HUES64 (cell line): Measurements from ENCODE around the gene CDH12.
"Not testable (repeated sequence)": the region's sequence is repeated elsewhere in the genome, so short reads cannot be mapped to it uniquely, and the experiment has no call there.

Experiments
- H3K27ac ChIP-seq: 2 replicates; pipeline ENCODE4 v1.7.0; 2013; ENCODE audit warnings: low read depth, low read length, inconsistent platforms
- H3K27me3 ChIP-seq: 2 replicates; pipeline ENCODE4 v1.6.1; 2013; ENCODE audit warnings: mild to moderate bottlenecking, low read length; ENCODE audit not compliant: insufficient read depth
- H3K36me3 ChIP-seq: 2 replicates; pipeline ENCODE4 v1.6.1; 2013; ENCODE audit warnings: mild to moderate bottlenecking, low read length; ENCODE audit not compliant: insufficient read depth
- H3K4me1 ChIP-seq: 2 replicates; pipeline ENCODE4 v1.6.1; 2013; ENCODE audit warnings: mild to moderate bottlenecking, low read length, moderate library complexity; ENCODE audit not compliant: insufficient read depth
- H3K4me3 ChIP-seq: 2 replicates; pipeline ENCODE4 v1.5.1; 2013; ENCODE audit warnings: mild to moderate bottlenecking, low read length, moderate library complexity
- H3K9ac ChIP-seq: 2 replicates; pipeline ENCODE4 v1.6.1; 2013; ENCODE audit warnings: mild to moderate bottlenecking, low read depth, low read length
- H3K9me3 ChIP-seq: 2 replicates; pipeline ENCODE4 v1.6.1; 2013; ENCODE audit warnings: low read depth, low read length; ENCODE audit not compliant: insufficient read depth
- WGBS: fragments of 150-250, 120-280 bp; methylation state at CpG from one replicate; pipeline ENCODE4 v1.1.7; 2013; ENCODE audit warnings: missing lambda C conversion rate; 5-methylcytosine and 5-hydroxymethylcytosine counted together

The CDH12 gene

DNA sequence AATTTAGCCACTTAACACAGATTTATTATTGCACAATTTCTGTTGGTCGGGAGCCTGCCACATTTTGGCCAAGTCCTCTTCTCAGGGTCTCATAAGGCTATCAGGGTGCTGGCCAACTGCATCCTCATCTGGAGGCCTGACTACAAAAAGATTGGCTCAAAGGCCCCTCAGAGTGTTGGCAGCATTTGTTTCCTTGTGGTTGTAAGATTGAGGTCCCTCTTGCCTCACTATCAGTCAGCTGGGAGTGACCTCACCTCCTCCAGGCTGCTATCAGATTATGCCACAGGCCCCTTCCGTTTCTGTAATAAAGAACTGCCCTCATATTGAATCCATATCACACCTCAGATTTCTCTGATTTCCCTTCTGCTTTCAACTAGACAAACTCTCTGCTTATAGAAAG is 698.4 kb downstream of the CDH12 start:
- H3K4me1 ChIP-seq = not testable (repeated sequence)
- WGBS = 93% methylated on average over 2 of the region's 2 CpGs

DNA sequence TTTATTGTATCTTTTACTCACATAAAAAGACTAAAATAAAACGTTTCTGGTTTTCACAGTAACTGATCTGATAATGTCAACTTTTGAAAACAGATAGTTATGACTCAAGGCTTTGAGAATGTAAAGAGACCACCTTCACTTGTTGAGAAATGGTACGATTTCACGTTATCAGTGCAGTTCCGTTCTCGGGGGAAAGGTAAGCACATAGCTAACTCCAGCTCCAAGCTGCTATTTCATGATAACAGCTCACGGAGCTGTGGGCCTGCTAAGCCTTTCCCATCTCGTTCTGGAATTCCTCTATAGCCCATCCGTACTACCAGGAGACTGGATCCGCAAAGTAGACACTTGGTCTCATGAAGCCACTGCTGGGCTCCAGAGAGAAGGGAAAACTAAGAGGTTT is 701.3 kb downstream of the CDH12 start:
- not testable (repeated sequence) for H3K4me1 ChIP-seq, H3K4me3 ChIP-seq, H3K27me3 ChIP-seq, H3K9me3 ChIP-seq, H3K9ac ChIP-seq, H3K27ac ChIP-seq, H3K36me3 ChIP-seq
- 90% methylated on average over 8 of the region's 9 CpGs for WGBS

More for the DNA sequence above, 698.4 kb downstream of the CDH12 start:
- not testable (repeated sequence) for H3K9me3 ChIP-seq, H3K27me3 ChIP-seq, H3K4me3 ChIP-seq, H3K27ac ChIP-seq, H3K9ac ChIP-seq, H3K36me3 ChIP-seq

DNA sequence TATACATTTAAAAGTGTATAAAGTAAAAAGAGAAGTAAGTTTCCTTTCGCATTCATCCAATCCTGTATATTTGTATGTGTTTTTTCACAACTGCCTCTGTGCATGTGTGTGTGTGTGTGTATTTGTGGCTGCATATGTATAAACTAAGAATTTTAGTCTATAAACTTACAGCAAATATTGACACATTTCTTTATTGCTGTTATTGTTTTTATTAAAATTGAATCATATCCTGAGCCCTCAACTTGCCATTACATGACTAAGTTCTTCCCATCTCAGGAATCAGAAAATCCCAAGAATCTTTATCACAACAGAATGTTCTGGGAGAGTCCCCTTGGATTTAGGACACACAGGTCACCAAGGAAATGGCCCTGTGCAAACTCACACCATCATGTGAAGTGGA is 712.7 kb downstream of the CDH12 start:
- H3K27me3 ChIP-seq, H3K4me3 ChIP-seq, H3K27ac ChIP-seq, H3K9ac ChIP-seq, H3K4me1 ChIP-seq, H3K9me3 ChIP-seq, H3K36me3 ChIP-seq: not testable (repeated sequence)
- no CpG with 5 or more reads among the region's 1 CpG for WGBS

DNA sequence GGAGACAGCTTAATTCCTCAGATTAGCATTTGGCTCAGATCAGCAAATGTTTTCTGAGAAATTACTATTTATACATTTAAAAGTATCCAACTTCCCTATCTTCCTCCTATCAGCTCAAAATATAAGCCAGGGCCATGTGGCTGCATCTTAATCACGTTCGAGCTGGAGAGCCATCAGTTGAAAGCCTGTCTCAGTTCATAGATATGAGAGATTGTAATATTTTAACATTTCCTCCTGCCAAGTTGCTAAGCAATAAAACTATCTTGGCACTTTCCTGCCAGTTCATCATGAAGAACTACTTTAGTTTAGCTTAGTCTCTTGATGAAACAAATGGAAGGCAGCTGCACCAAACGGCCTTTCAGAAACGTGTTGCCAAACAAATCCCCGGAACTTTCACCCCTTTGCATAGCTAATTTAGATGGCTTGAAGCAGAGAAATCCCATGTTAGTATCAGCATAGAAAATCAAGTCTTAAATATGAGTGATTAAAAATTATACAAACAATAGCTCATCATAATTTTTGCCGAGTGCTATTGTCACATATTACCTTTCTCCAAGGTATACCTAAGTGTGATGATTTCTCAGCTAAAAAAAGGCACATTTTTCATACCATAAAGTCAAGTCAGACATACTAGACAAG is 713.4 kb downstream of the CDH12 start:
- H3K36me3 ChIP-seq, H3K4me3 ChIP-seq, H3K27ac ChIP-seq, H3K4me1 ChIP-seq, H3K27me3 ChIP-seq, H3K9me3 ChIP-seq, H3K9ac ChIP-seq: not testable (repeated sequence)
- 93% methylated on average over 3 of the region's 6 CpGs for WGBS

DNA sequence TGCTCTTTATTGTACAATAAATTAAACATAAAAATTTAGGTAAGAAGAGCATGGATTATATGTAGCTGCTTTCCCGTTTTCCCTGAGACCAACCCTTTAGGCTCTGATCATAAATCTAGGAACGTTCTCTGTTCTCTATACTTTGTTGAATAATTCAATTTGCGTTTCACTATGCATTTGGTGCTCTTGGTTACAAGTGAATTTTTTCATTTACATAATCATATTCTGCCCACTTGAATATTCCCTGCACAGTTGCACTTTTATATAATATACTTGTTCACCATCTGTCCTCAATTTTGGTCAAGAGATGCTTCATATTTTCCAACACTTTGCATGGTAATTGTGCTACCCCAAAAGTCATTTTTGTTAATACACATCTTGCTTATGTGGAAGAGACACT is 741.8 kb downstream of the CDH12 start:
- Histone ChIP-seq H3K27ac (no peak overlapping the region), H3K4me1 (peaks cover 8% of the 10 kb centered on the region; the same call in 1 of the 2 replicates), H3K27me3 (no peaks in the 10 kb centered on the region), H3K9ac (no peak overlapping the region), H3K9me3 (no peaks in the 10 kb centered on the region), H3K4me3 (no peak overlapping the region), H3K36me3 (no peaks in the 10 kb centered on the region)
- WGBS = 97% methylated on average over 3 of the region's 3 CpGs

DNA sequence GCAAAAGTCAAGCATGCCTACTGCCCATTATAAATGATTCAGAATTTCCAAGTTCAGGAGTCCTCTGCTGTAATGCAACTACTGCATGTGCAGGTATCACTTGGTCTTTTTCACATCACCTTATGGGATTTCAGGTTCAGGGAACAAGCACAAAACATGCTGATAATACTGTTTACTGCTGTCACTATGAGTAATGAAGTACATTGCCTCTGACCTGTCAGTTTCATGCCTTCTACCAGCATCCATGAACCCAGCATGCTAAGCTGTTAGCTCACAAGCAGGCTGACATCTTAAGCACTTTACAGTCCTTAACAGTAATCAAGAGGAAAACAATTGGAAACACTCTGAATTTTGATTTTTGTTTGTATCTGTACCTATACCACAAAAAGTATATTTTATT is 743.8 kb downstream of the CDH12 start:
- no peaks in the 10 kb centered on the region for H3K9me3 ChIP-seq
- H3K27me3 ChIP-seq = no peaks in the 10 kb centered on the region
- no peak overlapping the region for H3K9ac ChIP-seq
- no peak overlapping the region for H3K27ac ChIP-seq
- peaks cover 8% of the 10 kb centered on the region; the same call in 1 of the 2 replicates for H3K4me1 ChIP-seq
- no peak overlapping the region for H3K4me3 ChIP-seq
- H3K36me3 ChIP-seq = no peaks in the 10 kb centered on the region

DNA sequence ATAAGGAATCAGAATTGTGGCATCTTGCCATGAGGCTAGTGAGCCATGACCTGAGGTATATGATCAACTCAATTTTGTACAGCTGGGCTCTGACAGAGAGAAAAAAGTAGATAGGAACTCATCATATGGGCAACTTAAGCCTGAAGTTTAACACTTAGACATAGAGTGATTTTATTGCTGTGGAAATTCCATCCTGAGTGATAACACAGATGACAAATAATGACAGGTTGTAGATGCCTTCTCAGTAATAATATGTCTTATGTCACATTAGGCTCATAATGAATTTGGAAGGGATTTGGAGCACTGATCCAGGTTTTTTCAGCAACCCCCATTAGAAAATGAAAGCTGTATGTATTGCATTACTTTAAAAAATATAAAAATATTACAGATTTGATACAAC is 744.6 kb downstream of the CDH12 start:
- Histone ChIP-seq H3K4me1 (peaks cover 8% of the 10 kb centered on the region; the same call in 1 of the 2 replicates), H3K9ac (no peak overlapping the region), H3K27me3 (no peaks in the 10 kb centered on the region), H3K36me3 (no peaks in the 10 kb centered on the region), H3K9me3 (no peaks in the 10 kb centered on the region), H3K4me3 (no peak overlapping the region), H3K27ac (no peak overlapping the region)

DNA sequence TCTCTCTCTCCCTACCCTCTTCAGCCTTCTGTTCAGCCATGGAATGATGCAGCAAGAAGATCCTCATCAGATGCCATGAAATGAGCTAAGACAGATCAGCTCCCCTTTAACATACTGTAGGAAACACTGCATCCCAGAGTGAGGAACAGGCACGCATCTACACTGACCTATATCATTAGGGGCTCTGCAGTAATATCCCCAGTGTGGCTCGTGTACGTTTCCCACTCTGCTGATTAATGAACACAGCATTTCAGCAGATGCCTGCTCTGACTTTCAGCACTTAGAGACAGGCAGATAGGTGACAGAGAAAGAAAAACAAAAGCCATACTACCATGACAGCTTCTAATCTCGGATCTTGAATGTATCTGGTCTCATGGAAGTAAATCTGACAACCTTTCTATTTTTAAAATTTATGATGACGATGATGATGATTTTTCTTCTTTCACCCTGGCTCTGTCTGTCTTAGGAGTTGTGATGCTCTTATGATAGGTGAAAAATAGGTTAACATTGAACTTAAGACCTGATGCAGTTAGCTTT is 750.3 kb downstream of the CDH12 start:
- H3K4me3 ChIP-seq = no peak overlapping the region
- 97% methylated on average over 4 of the region's 5 CpGs for WGBS
- no peaks in the 10 kb centered on the region for H3K36me3 ChIP-seq
- no peaks in the 10 kb centered on the region for H3K9me3 ChIP-seq
- H3K9ac ChIP-seq = no peak overlapping the region
- H3K27me3 ChIP-seq = no peaks in the 10 kb centered on the region
- no peak overlapping the region for H3K27ac ChIP-seq
- no peaks in the 10 kb centered on the region for H3K4me1 ChIP-seq

DNA sequence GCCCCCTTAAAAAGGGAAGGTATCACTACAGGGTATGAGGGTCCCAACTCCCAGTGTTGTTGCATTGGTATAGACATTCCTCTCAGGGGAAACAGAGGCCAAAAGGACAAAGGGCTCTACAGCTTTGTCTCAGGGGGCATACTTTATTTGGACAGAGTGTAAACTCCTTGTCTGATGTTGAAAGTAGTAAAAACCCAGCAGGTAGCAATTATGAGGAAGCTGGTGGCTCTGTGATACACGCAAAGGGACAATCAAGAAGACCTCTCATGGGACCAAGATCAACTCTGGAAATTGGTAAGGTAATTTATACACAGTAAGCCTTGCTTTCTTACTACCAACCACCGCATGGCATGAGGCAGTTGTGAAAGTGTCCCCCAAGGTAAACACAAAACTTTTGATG is 764.6 kb downstream of the CDH12 start:
- H3K27me3 ChIP-seq = no peaks in the 10 kb centered on the region
- H3K27ac ChIP-seq = no peak overlapping the region
- H3K4me1 ChIP-seq = peaks cover 7% of the 10 kb centered on the region
- no peak overlapping the region for H3K9ac ChIP-seq
- no peaks in the 10 kb centered on the region for H3K9me3 ChIP-seq
- H3K36me3 ChIP-seq = no peaks in the 10 kb centered on the region
- 97% methylated on average over 2 of the region's 2 CpGs for WGBS
- H3K4me3 ChIP-seq = no peak overlapping the region

DNA sequence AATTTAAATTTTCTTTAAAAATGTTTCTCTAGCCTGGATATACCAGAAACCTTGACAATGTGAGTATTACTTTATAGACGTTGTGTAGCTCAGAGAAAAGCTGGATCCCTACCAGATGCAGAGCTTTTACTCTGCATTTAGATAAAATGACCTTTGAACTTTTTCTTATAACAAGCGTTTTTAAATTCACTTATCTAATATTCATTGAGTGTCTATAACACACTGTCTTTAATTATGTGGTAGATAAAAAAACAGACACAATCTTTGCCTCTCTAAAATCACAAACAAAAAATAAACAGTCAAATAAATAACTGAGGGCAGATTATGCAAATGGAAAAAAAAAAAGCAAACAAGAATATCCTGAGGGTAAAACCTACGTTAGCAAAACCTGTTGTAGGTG is 773.6 kb downstream of the CDH12 start:
- Histone ChIP-seq H3K9ac (no peak overlapping the region), H3K4me3 (no peak overlapping the region), H3K27ac (no peak overlapping the region), H3K36me3 (no peaks in the 10 kb centered on the region), H3K27me3 (no peaks in the 10 kb centered on the region), H3K9me3 (no peaks in the 10 kb centered on the region), H3K4me1 (no peaks in the 10 kb centered on the region)
- 83% methylated on average over 1 of the region's 3 CpGs for WGBS

DNA sequence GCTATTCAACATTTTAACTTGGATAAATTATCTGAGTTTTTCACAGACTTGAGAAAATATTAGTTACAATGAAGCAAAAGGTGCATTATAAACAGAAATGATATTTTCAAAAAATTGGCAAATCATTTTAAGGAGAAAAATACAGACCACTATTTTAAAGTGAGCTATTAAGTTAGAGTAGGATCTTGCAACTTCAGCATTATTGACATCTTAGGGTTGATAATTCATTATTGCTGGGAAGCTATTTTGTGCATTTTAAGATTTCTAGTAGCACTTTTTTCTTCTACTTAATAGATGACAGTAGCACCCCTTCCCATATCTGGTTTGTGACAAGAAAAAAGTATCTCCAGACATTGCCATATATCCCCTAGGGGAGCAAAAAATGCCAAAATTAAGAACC is 774.1 kb downstream of the CDH12 start:
- no peak overlapping the region for H3K9ac ChIP-seq
- no peaks in the 10 kb centered on the region for H3K27me3 ChIP-seq
- H3K4me1 ChIP-seq = no peaks in the 10 kb centered on the region
- no peak overlapping the region for H3K27ac ChIP-seq
- H3K4me3 ChIP-seq = no peak overlapping the region
- no peaks in the 10 kb centered on the region for H3K36me3 ChIP-seq
- no peaks in the 10 kb centered on the region for H3K9me3 ChIP-seq

DNA sequence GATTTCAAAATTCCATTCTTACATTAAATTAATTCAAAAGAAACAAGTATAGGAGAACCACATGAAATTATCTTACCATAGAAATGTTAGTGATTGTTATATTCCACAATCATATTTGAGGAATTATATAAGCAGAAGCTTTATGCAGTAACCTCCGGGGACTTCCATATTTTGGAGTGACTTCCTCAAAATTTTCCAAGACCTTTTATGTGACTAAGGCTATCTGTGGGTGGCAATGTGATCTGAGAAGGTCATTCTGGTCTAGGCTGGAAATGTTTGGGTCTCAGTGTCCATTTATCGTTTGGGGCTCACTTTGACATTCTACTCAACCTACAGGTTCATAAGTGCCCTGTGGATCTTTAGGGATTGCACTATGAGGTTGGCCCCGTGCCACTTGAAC is 776.6 kb downstream of the CDH12 start:
- no peak overlapping the region for H3K4me3 ChIP-seq
- 97% methylated on average over 3 of the region's 3 CpGs for WGBS
- H3K36me3 ChIP-seq = no peaks in the 10 kb centered on the region
- no peak overlapping the region for H3K27ac ChIP-seq
- no peaks in the 10 kb centered on the region for H3K4me1 ChIP-seq
- no peaks in the 10 kb centered on the region for H3K9me3 ChIP-seq
- no peak overlapping the region for H3K9ac ChIP-seq
- no peaks in the 10 kb centered on the region for H3K27me3 ChIP-seq
